GM19455 (cell line): ENCODE measurements around the gene TTYH3.
"Not testable (repeated sequence)": the region's sequence is repeated elsewhere in the genome, so short reads cannot be mapped to it uniquely, and the experiment has no call there.

Source experiments
- ATAC-seq: cut with Tn5 transposase; IDR thresholded peaks from one replicate; pipeline ENCODE4 v1.9.1; 2021; ENCODE audit not compliant: unreplicated experiment

Gene TTYH3

DNA sequence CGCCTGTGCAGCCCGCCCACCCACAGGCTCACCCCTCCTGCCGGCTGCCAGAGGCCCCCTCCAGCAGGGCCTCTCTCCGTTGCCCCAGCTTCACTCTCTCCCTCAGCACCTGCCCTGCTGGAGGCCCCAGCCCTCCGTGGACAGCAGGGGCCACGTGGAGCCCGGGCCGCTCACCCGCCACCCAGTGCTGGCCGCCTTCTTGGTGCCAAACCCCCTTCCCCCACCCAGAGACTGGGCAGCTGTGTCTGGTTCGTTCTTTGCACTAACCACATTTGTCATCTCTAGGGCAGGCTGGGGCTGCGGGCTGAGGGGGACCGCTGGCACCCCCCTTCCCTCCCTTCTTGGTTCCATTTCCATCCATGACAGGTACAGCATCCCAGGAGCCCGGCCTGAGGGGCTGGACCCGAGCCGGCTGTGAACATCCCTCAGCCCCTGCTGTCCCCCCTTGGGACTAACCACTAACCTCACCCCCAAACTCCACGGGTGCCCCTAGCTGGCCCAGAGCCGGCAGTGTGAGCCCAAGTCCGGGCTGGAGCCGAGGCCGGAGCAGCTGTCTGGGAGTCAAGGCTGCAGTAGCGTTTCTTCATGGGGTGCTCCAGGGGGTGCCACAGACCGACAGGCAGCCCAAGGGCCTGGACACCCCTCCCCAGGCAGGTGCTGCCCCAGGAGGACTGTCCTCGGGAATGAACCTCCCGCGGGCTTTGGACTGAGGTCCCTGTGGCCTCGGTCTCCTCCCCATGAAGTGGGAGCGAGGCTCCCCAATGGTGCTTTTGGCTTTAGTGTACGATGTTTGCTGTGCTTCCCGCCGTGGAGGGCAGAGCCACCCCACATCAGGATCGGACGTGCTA lies 30.7 kb downstream of the TTYH3 start:
- ATAC-seq = no peak

DNA sequence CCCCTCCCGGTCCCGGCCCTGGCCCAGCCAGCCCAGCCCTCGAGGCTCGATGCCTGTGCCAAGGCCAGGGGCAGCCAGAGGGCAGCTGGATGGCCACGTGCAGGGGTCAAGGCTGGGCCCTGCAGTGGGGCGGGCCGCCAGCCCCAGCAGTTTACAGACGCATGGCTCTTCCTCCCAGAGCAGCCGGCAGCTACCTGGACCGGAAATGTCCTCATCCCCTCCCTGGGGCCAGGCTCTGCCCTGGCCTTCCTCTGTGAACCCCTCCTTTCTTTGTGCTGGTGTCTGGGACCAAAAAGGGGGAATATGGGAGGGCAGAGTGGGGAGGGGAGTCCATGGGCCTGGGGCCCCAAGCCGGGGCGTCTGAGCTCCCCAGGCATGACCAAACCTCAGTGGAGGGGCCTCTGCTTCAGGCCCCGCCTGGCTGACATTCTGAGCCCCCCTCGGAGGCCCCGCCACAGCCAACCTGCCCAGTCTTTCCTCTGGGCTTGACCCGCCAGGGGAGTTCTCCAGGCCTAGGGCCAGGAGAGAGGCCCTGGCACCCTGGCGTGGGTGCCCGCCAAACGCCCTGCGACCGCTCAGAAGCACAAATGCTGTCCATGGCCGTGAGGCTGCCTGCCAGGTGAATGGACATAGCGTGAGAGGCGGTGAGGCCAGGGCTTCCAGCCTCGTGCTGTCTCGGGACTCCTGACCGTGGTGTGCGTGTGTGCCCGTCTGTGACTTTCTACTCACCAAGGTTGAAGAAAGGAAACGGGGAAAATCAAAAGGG lies 31.5 kb downstream of the TTYH3 start:
- ATAC-seq = no peak

DNA sequence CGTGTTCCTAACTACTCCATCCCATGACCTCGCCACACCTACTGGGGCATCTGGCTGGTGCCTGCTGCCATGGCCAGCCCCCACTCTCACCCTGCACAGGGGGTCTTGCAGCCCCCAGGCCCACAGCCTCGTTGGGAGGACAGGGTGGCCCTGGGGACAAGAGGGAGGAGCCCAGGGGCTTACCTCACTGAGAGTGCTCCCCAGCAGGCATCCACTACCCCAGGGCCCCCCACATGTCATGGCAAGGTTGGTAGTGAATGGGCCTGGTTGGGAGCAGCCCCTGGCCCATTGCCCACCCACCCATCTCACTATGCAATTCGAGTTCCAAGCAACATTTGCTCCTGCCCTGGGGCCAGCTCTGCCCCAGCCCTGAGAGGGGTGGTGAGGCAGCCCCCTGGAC lies 32.2 kb downstream of the TTYH3 start:
- no peak for ATAC-seq

DNA sequence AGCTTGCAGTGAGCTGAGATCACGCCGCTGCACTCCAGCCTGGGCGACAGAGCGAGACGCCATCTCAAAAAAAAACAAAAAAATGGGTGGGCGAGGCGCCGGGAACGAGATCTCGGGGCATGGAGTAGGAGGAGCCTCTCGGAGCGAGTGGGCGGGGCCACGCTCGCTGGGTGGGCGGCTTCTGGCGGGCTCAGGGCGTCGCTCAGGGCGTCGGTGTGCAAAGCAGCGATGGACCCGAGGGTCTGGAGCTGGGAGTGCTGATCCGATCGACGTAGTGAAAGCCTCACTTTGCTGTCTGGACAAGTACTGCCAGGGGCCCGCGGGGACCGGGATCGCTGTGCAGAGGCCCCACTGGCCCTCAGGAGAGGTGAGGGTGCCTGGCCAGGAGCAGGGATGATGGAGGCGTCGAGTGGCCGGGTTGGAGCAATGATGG lies 33.6 kb downstream of the TTYH3 start:
- ATAC-seq = no peak

DNA sequence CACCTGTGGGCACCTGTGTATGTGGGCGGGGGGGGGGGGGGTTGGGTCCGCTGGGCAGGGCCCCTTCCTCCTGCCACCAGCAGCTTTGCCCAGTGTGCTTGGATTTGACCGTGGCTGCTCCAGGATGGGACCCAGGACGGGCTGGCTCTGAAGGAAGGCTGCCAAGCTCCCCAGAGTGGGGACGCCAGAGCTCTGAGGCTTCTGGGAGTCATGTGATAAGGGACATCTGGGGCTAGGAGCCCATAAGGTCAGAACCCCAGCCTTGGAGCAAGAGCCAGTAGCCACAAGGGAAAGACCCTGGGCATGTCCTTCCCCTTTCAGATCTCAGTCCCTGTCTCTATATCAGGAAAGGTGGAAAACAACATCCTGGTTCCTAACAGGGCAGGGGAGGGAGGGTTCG lies 34.4 kb downstream of the TTYH3 start:
- ATAC-seq = no peak

DNA sequence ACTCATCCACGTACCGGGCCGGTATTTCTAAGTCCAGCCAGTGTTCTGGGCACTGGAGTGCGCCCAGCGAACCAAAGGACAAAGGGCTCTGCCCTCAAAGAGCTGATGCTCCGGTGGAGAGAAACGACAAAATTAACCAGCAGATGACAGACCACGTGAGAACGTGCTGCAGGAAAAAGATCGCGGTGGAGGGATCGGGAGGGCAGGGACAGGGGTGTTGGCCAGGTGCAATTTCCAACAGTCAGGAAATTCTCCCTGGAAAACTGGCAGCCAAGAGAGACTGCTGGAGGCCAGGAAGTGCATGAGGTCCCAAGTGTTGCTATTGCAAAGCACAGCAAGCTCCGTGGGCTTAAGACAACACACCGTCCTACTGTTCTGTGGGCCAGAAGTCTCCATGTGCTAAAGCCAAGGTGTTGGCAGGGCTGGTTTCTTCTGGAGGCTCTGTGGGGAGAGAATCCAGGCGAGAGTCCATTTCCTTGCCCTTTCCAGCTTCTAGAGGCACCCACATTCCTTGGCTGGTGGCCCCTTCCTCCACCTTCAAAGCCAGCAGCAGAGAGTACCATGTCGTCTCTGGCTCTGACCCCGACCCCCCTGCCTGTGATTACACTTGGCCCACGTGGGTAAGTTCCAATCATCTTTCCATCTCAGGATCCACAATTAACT lies 34.9 kb downstream of the TTYH3 start:
- no peak for ATAC-seq

DNA sequence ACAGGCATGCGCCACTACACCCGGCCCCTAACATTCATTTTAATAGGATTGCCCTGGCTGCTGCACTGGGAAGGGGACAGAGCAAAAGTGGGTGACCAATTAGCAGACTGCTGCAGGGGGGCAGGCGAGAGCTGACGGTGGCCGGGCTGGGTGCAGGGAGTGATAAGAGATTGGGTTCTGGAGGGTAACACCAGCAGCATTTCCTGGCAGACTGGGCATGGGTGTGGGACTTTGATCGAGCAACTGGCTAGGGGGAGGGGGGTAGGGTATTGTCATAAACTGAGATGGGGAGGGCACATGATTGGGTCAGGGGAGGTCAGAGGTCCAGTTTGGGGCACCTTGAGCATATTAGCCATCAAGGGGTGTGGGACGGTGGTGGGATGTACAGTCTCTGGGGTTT lies 36.1 kb downstream of the TTYH3 start:
- ATAC-seq = no peak

DNA sequence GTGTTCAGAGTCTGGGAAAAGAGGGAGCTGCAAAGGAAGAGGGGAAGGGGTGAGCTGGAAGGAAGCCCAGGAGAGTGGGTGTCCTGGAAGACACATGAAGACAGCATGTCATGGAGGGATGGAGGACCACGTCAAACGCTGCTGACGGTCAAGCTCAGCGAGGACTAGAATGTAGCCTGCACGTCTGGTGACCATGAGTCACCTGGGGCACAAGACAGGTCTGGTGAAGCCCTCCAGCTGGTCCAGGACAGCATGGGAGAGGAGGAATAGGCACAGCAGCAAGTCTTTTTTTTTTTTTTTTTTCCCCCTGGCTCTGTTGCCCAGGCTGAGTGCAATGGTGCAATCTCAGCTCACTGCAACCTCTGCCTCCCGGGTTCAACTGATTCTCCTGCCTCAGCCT lies 36.6 kb downstream of the TTYH3 start:
- no peak for ATAC-seq

DNA sequence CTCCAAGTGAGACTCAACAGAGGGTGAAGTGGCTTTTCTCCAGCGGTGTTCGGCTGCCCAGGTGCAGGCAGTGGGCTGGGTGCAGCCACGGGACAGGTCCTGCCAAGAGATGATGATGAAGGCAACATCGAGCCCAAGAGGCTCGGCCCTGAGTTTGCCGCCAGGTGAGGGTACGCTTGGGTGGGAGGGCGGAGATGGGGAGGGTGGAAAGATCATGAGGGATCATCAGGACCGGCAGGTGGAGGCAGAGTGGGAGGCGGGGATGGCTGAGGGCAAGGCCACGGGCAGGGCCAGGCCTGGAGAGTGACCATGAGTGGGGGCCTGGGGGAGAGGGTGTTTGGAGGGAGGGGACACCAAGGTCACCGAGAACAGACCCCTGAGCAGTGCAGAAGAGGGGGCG lies 38.4 kb downstream of the TTYH3 start:
- no peak for ATAC-seq

DNA sequence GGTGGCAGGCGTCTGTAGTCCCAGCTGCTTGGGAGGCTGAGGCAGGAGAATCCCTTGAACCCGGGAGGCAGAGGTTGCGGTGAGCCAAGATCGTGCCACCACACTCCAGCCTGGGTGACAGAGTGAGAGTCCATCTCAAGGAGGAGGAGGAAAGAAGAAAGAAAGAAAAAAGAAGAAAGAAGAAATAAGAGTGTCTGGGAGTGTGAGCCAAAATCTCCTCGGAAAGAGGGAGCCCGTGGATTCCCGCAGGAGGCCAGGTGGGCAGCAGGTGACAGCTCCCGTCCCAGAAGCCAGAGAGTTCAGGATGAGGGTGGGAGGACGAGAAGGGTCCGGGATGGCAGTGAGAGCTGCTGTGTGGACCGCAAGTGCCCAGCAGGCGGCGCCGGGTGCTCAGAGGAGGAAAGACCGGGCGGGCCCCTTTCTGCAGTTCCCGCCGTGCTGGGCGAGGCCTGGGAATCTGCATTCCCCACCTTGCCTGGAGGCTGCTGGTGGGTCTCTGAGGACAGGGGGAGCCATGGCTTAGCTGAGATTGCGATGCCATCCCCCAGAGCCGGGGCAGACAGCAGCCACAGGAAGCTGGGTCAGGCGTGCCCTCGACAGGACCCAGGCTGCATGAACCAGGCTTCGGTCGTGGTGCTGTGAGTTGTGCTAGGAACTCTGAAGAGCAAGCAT lies 39.1 kb downstream of the TTYH3 start:
- ATAC-seq = no peak

DNA sequence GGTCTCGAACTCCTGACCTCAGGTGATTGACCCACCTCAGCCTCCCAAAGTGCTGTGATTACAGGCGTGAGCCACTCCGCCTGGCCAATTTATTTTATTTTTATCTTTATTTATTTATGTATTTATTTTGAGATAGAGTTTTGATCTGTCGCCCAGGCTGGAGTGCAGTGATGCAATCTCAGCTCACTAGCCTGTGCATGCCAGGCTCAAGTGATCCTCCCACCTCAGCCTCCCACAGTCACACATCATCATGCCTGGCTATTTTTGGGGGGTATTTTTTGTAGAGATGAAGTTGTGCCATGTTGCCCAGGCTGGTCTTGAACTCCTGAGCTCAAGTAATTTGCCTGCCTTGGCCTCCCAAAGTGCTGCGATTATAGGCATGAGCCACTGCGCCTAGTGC lies 41.4 kb downstream of the TTYH3 start:
- ATAC-seq = not testable (repeated sequence)

DNA sequence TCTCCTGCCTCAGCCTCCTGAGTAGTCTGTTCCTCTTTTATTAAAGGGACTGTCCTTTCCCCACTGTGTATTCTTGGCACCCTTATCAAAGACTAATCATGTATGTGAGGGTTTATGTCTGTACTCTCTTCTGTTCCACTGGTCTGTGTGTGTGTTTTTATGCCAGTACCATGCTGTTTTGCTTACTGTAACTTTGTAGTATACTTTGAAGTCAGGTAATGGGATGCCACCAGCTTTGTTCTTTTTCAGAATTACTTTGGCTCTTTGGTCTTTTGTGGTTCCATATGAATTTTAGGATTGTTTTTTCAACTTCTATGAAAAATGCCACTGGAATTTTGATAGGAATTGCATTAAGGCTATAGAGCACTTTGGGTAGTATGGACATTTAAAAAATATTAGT lies 42.1 kb downstream of the TTYH3 start:
- no peak for ATAC-seq

DNA sequence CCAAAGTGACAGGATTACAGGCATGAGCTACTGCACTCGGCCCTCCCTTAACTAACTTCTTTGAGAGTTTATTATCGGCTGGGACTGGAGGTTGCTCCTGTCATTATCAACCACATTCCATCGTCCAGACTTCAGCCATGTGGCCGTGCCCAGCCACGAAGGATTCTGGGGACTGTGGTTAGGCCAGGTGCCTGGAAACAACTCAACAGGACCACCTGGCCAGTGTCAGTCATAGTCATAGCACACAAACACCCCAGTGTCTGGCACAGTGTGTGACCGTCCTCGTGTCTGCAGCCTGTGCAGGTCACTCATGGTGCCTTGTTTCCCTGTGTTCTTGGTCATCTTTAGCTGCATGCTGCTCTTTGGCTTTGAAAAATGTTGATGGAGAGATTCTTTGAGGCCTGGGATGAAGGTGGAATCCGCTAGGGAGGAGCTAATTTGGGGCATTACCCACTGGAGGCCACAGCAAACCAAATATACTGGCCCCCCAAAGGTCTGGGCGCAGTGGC lies 43.5 kb downstream of the TTYH3 start:
- ATAC-seq = no peak

DNA sequence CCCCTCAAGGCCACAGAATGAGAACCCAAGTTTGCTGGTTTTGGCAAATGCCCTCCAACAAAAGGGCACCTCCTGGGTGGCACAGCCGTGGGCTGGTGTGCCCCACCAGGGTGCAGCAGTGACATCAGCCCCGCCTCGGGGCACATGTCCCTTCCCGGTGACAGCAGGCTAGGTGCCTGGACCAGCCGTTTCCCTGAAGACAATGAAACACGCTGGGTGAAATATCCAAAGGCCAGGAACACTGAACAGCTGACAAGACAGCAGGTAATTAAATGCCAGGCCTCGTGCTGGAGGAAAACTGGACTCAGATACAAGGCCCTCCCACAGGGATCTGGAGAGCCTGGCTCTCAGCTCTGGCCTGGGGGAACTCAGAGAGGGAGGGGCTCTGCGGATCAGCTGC lies 44.8 kb downstream of the TTYH3 start:
- not testable (repeated sequence) for ATAC-seq

DNA sequence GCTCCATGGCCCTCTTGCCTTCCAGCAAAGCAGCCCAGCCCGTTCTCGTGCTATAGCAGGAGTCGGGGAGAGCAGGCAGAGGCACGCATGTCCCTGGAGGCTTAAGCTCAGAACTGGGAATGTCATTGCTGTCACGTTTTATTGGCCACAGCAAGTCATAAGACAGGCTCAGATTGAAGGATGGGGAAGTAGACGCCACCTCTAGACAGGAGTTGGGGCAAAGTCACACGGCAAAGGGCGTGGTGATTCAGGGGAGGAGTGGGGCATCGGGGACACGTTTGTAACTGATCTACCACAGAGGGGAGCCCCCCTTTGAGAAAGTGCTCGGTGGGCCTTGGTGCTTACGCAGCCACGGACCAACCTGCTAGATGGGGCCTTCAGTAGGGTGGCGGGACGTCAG lies 46.7 kb downstream of the TTYH3 start:
- ATAC-seq = not testable (repeated sequence)

DNA sequence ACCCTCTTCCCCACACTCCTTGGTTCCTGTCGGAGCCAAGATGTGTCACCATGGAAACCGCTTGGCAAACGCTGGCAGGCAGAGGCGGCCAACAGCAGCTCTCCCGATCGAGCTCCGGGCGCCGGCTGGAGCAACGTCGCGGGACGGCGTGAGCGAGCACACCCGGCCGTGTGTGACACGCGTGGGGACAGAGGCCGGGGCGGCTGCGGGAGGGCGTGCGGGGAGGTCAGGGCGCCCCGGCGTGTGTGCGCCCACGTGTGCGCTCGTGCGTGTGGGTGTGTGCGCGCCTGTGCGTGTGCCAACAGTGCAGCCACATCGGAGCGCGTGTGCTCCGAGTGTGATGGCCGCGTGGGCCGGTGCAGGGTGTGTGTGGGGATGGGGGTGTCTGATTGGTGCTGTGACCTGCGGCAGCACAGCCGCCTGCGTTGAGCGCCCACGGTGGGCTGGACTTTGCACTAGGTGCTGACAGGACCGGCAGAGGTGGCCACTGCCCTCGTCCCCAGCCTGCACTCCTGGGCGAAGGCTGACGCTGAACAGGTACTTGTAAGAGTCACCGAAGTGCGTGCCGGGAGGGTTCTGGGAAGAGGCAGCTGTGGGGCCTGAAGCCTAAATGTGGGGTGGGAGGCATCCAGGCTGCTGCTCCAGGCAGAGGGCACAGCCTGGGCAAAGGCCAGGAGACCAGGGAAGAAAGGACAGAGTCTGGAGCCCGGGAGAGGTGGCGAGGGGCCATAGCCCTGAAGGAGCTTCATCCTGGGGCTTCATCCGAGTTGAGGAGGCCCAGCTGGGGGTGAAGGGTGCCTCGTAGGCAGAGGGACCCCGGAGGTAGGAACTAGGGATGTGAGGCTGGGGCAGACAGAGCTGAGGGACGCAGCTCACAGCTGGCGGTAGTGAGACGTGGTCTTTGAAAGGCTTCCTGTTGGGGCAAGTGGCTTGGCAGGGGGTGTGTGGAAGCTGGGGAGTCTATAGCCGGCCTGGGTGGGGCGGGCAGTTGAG lies 47.6 kb downstream of the TTYH3 start:
- not testable (repeated sequence) for ATAC-seq

DNA sequence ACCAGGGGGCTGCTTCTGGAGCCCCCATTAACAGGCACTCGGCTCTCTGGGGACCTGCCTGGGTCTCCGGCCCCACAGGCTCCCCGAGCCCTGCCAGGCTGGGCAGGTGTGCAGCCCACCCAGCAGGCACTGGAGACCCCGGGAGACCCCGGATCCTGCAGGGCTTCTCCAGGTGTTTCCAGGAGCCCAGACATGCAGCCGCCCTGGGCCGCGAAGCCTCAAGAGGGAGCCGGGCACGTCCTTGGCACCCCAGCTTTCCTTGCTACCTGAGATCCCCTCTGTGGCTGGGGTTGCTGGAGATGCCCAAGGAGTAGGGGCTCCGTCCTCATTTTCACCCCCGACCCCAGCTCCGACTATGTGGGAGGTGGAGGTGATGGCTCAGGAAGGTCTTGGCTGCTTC lies 48.5 kb downstream of the TTYH3 start:
- no peak for ATAC-seq

DNA sequence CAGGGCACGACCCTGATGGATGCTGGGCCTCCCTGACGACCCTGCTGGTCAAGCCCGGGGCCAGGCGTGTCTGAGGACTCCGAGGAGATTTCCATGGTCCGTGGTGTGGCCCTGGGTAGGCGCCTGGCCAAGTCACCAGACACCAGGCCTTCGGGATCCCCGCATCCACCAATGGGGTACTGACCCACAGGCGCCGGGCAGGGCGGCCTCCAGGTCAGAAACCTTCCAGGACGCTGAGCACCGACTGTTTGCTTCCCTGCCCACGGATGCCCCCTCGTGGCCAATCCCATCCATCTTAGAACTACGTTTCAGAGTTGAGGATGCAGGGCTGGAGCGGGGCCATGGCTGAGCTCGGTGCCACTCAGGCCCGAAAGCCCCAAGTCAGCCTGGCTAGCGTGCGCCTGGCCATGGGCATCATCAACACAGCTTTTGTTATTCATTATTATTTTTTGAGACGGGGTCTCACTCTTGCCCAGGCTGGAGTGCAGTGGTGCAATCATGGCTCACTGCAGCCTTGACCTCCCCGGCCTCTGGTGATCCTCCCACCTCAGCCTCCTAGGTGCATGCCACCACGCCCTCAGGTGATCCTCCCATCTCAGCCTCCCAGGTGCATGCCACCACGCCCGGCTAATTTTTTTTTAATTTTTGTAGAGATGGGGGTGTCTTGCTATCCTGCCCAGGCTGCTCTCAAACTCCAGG lies 49.2 kb downstream of the TTYH3 start:
- no peak for ATAC-seq
